ENCODE data around the gene ARHGAP24.

ARHGAP24 gene

DNA sequence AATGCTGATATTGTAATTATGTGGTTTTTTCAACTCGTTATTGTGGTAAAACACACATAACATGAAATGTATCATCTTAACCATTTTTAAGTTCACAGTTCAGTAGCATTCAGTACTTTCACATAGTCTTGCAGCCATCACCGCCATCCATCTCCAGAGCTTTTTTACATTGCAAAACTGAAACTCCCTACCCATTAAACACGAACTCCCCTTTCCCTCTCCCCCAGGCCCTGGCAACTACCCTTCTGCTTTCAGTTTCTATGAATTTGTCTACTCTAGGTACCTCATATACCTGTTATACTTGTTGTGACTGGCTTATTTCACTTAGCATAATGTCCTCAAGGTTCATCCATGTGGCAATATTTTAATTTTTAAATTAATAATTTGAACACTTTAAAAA lies 504.3 kb downstream of the ARHGAP24 start:
- TF ChIP-seq, protein P1, sequence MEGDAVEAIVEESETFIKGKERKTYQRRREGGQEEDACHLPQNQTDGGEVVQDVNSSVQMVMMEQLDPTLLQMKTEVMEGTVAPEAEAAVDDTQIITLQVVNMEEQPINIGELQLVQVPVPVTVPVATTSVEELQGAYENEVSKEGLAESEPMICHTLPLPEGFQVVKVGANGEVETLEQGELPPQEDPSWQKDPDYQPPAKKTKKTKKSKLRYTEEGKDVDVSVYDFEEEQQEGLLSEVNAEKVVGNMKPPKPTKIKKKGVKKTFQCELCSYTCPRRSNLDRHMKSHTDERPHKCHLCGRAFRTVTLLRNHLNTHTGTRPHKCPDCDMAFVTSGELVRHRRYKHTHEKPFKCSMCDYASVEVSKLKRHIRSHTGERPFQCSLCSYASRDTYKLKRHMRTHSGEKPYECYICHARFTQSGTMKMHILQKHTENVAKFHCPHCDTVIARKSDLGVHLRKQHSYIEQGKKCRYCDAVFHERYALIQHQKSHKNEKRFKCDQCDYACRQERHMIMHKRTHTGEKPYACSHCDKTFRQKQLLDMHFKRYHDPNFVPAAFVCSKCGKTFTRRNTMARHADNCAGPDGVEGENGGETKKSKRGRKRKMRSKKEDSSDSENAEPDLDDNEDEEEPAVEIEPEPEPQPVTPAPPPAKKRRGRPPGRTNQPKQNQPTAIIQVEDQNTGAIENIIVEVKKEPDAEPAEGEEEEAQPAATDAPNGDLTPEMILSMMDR (IDR thresholded peaks at IDR 0.05), result no peak

DNA sequence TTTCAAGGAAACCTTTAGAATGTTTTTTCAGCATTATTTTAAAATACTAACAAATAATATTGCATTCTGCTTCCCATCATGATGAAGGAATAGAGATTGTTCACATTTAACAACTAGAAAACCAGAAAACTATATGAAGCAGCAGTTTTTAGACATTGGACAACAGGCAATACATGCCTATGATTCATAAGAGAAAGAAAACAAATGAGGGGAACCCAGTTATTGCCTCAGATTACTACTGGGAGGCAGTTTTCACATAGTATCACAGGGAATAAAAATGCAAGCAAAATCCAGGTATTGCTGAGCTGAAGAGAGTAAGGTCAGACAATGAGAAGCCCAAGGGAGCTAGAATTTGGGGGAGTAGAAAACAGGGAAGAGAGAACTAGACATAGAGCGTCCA lies 511.3 kb downstream of the ARHGAP24 start:
- TF ChIP-seq, protein P1 (IDR thresholded peaks at IDR 0.05), result no peak

DNA sequence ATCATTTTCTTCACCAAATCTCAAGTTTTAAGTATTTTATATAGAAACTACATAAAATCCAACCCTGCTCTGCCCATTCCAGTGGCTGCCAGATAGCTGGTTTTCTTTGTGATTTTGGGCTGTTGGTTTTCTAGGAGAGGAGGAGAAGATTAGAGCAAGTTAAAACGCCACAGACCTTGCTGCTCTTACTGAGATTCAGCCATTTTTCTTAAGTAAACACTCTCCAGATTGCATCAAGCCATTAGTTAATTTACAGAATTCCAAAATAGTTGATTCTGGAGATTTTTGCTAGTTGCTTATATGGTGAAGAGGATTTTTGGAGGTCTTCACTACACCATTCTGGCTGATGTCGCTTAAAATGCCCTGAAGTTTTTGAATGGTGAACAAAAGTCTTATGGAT lies 518.7 kb downstream of the ARHGAP24 start:
- TF ChIP-seq, protein P1 (IDR thresholded peaks at IDR 0.05), result no peak

DNA sequence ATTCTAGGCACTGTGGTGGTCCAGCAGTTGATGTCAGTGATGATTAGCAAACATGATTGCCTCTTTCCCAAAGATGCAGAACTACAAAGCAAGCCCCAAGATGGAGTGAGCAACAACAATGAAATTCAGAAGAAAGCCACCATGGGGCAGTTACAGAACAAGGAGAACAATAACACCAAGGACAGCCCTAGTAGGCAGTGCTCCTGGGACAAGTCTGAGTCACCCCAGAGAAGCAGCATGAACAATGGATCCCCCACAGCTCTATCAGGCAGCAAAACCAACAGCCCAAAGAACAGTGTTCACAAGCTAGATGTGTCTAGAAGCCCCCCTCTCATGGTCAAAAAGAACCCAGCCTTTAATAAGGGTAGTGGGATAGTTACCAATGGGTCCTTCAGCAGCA lies 519.6 kb downstream of the ARHGAP24 start:
- TF ChIP-seq, protein P1 (IDR thresholded peaks at IDR 0.05), result no peak

DNA sequence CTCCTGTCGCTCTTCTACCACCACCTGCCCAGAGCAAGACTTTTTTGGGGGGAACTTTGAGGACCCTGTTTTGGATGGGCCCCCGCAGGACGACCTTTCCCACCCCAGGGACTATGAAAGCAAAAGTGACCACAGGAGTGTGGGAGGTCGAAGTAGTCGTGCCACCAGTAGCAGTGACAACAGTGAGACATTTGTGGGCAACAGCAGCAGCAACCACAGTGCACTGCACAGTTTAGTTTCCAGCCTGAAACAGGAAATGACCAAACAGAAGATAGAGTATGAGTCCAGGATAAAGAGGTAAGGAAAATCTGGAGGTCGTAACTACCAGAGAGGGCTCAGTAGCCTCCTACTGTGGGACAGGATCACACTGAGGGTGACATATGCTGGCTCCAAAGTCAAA lies 520.4 kb downstream of the ARHGAP24 start:
- TF ChIP-seq, protein P1 (IDR thresholded peaks at IDR 0.05), result no peak

DNA sequence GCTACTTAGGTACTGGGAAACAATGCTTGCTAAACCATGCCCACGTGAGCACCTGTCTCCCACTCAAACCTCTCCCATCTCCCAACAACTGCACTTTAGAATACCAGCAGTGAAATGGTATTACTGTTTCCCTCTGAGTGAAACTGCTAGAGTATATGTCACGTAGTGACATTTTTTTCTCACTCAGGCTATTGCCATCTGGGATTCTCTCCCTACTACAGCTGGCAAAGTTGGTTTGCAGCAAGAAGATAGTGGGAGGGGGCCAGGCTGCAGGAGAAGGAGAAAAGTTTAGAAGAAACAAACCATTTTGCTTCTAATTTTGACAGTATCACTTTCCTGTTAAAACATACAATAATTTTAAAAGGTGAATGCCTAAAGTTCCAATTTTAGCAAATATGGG lies 526.6 kb downstream of the ARHGAP24 start:
- TF ChIP-seq, protein P1 (IDR thresholded peaks at IDR 0.05), result no peak

DNA sequence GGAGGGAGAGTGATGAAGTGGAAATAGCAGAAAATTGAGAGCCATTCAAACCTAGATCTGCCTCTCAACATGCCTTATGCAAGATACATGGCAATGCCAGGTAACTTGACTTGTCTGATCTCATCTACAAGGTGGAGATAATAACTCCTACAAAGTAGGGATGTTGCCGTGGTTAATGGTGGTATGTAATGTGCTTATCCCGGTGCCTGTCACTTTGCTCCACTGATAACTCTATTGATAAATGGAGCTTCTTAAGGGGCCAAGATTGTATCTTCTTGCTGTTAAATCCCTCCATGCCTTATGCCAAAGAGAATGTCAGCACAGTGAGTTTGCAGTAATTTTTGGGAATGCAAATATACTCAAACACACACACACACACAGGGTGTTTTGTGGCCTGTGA lies 529.1 kb downstream of the ARHGAP24 start:
- TF ChIP-seq, protein P1 (IDR thresholded peaks at IDR 0.05), result no peak

DNA sequence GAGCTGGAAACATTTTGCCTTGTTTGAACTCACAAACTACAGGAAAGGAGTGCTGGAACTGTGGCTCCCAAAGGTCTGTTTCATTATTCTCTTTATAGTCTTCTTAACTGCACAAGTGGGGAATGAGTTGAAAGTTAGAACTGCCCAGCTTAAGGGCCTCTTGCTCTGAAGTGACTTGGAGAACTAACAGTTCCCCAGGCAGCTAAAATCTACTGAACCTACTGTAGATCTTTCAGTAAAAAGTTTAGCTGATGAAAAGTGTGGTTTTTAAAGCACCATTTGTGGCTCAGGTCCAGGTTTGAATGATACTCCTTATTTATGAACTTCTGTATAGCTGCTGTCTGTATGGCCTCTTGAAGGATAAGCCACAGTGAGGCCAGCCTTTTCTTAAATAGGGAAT lies 531.1 kb downstream of the ARHGAP24 start:
- TF ChIP-seq, protein P1 (IDR thresholded peaks at IDR 0.05), result no peak

All from LNCAP (cell line).